Epithelial cell of proximal tubule (primary cell): ENCODE results near the gene INAFM2. TPM values are rescaled to one million over a fixed set of nuclear protein-coding genes. Genes with fewer than 3 reads are reported as not detected.

Source experiments
- DNase-seq: peaks from one replicate; pipeline ENCODE4 v3.0.0-alpha.2; 2011; ENCODE audit warnings: low read depth
- H3K4me3 ChIP-seq: 2 replicates; pipeline ENCODE4 v1.5.1; 2011; ENCODE audit warnings: low read depth, mild to moderate bottlenecking, low read length
- total RNA-seq: library from RNA; depleted of rRNA; stranded (reverse); fragments of >200 nt; gene quantifications from 2 replicates; pipeline ENCODE4 v1.2.3, GENCODE V29; 2015
- TF ChIP-seq, protein P1 (sequence below): conservative IDR thresholded peaks from 2 replicates; pipeline ENCODE4 v1.5.1; 2012; ENCODE audit warnings: low read depth, mild to moderate bottlenecking, low read length

INAFM2 gene
- total RNA-seq, 1 donor from 2014 or later, result 15.3 TPM

DNA sequence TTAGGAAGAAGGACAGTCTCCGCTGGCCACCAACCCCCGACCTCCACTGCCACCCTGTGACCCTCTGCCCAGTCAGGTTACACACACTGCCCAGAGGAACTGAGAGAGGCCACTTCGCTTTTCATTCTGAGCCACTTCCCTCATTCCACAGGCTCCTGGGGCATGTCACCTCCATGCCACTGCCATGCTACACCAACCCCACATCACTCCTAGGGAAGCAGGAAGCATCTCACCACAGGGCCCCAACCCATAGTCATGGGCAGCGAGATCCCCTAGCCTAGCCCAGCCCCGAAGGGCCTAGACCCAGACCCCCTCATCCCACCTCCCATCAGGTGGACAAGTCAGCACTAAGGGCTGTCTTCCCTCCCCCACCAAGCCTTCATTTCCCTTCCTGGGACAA is 17.1 kb upstream of the INAFM2 start:
- TF ChIP-seq, protein P1, sequence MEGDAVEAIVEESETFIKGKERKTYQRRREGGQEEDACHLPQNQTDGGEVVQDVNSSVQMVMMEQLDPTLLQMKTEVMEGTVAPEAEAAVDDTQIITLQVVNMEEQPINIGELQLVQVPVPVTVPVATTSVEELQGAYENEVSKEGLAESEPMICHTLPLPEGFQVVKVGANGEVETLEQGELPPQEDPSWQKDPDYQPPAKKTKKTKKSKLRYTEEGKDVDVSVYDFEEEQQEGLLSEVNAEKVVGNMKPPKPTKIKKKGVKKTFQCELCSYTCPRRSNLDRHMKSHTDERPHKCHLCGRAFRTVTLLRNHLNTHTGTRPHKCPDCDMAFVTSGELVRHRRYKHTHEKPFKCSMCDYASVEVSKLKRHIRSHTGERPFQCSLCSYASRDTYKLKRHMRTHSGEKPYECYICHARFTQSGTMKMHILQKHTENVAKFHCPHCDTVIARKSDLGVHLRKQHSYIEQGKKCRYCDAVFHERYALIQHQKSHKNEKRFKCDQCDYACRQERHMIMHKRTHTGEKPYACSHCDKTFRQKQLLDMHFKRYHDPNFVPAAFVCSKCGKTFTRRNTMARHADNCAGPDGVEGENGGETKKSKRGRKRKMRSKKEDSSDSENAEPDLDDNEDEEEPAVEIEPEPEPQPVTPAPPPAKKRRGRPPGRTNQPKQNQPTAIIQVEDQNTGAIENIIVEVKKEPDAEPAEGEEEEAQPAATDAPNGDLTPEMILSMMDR, result no peak
- H3K4me3 ChIP-seq, result no peak overlapping the region
- DNase-seq, result no peak

DNA sequence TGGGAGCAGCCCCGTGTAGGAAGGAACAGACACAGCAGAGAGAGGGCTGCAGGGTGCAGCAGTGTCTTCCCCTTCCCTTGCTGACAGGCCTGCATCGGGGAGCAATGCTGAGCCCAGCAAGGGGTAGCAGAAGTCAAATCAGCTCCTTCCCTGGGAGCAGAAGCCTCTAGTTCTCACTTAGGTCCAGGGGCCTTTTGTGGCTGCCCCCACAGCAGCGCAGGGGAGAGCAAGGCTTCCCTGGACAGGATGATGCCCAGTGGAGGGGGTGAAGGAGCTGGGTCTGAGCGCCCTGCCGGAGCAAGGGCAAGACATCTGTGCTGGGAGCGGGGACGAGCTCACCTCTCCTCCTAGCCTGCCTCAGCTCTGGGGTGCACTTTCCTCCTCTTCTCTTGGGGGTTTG is 16.6 kb upstream of the INAFM2 start:
- DNase-seq, result no peak
- TF ChIP-seq, protein P1, result no peak
- no peak overlapping the region for H3K4me3 ChIP-seq

DNA sequence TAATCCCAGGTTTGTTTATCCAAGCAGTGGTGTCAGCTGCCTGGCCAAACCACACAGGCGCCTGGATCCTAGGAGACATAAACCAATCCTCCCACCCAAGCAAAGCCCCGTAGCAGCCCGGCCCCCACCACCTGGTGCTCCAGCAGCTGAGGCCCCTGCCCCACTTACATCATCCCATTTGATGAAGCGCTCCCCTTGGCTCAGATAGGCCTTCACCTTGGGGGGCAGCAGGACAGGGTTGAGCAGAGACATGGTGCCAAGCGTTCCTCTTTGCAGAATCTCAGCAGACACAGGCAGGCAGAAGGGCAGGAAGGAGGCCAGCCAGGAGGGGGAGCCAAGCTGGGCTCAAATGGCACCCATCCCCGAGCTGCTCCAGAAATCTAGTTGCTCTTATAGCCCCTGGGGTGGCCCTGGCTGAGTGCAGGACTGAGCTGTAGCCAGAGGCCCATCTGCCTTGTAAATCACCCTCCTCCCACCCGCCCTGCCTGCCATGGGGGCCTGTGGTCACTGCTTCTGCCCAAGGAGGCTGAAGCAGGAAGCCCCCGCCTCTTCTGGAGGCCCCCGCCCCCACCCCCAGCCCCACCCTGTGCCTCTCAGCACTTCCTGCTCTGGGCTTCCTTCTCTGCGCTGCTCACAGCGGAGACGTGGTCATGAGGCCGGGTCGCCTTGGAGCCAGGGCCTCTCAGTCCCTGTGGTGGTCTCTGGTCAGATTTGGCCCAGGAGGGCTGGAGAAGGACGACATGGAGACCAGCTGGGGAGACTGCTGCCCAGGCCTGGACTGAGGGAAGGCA is 15.9 kb upstream of the INAFM2 start, which contains the start of gene PLCB2:
PLCB2 (minus strand) TSS at position 515 of the 791 bp plus-strand sequence; CDS start at position 252, 263 bp downstream.
- TF ChIP-seq, protein P1, result peak; percentile 25
- no peak for DNase-seq
- no peak within 1 kb of the TSS for H3K4me3 ChIP-seq

DNA sequence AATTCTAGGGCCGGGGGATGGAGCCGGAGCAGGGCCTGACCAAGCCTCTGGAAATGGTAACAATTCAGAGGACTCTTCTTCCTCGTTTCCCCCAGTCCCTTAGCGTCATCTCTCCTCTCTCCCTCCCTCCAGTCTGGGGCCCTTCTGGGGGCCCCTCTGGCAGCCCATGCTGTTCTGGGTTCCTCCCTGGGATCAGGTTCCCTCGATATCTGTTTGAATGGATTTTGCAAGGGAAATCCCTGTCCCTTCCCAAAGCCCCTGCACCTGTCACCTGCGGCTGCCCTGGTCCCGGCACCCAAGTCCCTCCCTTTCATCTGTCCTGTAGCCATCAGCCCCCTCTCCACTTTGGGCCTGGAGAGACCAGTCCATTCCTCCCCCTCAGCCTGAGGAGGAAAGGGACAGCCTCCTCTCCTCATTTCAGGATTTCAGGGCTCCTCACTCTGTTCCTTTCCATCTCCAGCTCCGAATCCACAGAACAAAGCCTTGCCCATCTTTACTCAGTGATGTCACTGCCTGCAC is 14.1 kb upstream of the INAFM2 start:
- no peak for DNase-seq
- TF ChIP-seq, protein P1, result no peak
- H3K4me3 ChIP-seq, result no peak overlapping the region

DNA sequence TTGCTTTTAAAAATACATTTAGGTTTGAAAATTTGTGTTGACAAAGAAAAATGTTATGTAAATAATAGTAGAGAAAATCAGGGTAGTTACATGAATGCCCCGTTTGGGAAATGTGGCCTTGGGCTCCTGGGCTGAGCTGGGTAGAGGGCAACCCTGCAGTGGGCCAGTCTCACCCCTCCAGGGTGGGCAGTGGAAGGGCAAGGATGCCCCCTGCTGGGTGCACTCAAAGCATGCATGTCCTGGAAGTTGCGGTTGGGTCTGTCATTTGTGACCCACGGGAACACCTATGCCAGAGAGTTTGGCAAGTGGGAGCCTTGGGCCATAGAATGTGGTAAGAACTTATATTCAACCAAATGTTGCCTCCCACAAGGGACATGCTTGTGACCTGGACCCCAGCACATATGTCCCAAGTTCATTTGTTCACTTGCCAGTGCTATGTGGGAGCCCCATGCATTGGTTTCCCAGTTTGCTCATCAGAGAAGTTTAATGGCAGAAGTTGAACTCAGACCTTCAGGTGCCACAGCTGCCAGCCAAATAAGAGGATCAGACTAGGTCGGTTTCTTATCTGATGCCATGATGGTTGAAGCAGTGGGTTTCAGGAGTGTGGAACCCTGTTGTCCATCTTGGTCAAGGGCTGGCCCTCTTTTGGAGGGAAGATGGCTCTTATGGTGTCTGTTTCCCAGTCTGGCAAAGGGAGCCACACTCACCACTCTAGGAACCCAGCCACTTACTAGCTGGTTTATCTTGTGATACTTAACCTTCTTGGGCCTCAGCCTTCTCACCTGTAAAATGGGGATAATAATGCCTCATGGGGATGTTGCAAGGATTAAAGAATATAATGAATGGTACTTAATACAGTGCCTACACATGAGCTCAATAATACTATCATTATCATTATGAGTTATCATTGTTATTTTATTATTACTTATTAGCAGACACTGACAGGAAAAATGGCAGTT is 13.2 kb upstream of the INAFM2 start:
- no peak overlapping the region for H3K4me3 ChIP-seq
- DNase-seq, result no peak
- TF ChIP-seq, protein P1, result peak; percentile 93

DNA sequence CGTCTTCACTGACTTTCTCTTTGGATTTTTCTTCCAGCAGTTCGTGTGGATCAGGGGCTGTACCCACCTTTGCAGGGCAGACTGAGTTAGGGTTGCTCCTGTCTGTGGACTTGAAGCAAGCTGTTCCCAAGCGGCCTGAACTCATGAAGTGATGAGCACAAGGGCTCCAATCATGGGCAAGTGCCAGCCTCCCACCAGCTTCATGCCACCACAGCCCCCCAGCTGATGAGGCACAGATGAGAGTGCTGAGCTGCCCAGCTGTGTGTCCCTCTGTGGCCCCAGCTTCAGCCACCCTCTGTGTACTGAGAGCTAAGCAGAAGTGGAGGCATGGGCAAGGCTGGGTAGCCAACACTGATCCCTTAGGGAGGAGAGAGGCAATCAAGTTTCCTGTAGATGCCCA is 12.5 kb upstream of the INAFM2 start:
- TF ChIP-seq, protein P1, result no peak
- no peak for DNase-seq
- H3K4me3 ChIP-seq, result no peak overlapping the region
